Measurements from ENCODE around the gene POLE3. TPM values are rescaled to one million over a fixed set of nuclear protein-coding genes. Genes with fewer than 3 reads are reported as not detected.

Gene POLE3
- total RNA-seq, 2 experiments from 2014 or later: 51.7 to 52.2 TPM

DNA sequence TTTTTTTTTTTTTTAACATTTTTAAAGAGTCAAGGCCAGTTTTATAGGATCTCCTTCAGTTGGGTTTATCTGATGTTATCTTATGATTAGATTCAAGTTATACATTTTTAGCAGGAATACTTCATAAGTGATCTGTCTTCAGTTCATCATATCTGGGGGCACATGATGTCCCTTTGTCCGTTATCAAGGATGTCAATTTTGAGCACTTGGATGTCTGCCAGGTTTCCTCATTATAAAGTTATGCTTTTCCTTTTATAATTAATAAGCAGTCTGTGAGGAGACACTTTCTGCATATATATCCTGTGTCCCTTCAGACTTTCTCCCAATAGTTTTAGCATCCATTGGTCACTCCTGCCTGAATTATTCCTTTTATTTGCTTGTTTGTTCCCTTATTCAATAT, 45.5 kb downstream of the POLE3 start:
- no peaks in the 10 kb centered on the region for H3K27me3 Mint-ChIP-seq
- POLR2A ChIA-PET: interaction anchor here (0.6 to 1.5 kb wide), 2 partner anchors 12 to 49 kb away, joined by 3 to 4 read pairs; partner anchors contain the start of gene HDHD3
- H3K27ac Mint-ChIP-seq: no peak overlapping the region
- no peak overlapping the region for H3K4me3 Mint-ChIP-seq
- DNase-seq (no peak), ATAC-seq (ENCODE audit: low read depth) (no peak)
- peaks cover 2% of the 10 kb centered on the region for H3K4me1 Mint-ChIP-seq
- H3K9me3 Mint-ChIP-seq: no peaks in the 10 kb centered on the region
- H3K36me3 Mint-ChIP-seq: peaks cover 6% of the 10 kb centered on the region

DNA sequence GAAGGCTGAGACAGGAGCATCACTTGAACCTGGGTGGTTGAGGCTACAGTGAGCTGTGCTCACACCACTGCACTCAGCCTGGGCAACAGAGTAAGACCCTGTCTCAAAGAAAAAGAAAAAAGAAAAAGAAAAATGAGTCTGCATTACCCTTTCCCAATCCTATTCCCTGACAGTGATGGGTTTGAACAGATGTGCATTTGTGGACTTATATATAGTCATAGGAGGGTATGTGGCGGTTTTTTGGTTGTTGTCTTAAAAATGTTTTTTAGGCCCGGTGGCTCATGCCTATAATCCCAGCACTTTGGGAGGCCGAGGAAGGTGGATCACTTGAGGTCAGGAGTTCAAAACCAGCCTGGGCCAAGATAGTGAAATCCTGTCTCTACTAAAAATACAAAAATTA, 47.1 kb downstream of the POLE3 start:
- POLR2A ChIA-PET: no interaction called here

DNA sequence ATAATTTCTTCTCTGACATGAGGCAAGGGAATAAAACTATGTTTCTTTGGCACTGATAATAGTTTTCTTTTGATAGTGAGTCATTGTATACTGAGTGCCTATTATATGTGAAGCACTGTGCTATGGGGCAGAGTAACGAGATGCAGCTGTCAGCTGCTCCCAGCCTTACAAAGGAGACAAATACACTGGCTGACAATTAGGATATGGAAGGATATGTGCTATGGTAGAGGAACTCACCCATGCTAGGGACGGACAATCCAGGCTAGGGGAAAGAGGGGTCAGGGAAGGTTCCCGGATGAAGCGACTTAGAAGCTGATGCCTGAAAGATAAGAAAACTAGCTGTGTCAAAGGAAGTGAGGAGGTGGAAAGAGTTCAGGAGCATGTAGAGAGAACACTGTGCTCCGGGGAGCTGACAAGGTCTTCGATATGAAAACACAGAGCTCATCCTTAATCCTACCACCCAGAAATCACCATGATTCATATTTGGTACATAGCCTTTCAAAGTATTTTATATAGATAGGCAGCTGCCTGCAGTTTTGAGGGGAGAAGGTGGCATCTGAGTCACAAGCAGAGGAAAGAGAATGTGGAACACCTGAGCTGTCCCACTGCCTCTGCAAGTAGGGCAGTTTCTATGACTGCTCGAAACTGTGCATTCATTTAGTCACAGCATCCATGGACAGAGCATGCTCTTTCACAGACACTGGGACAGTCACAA, 49.0 kb downstream of the POLE3 start:
- ATAC-seq (ENCODE audit: low read depth): no peak

More for the DNA sequence above, 47.1 kb downstream of the POLE3 start:
- Mint-ChIP-seq H3K4me1 (peaks cover 2% of the 10 kb centered on the region), H3K36me3 (peaks cover 10% of the 10 kb centered on the region), H3K9me3 (no peaks in the 10 kb centered on the region), H3K27me3 (no peaks in the 10 kb centered on the region), H3K4me3 (no peak overlapping the region), H3K27ac (no peak overlapping the region)
- no peak for ATAC-seq (ENCODE audit: low read depth)
- DNase-seq: no peak

DNA sequence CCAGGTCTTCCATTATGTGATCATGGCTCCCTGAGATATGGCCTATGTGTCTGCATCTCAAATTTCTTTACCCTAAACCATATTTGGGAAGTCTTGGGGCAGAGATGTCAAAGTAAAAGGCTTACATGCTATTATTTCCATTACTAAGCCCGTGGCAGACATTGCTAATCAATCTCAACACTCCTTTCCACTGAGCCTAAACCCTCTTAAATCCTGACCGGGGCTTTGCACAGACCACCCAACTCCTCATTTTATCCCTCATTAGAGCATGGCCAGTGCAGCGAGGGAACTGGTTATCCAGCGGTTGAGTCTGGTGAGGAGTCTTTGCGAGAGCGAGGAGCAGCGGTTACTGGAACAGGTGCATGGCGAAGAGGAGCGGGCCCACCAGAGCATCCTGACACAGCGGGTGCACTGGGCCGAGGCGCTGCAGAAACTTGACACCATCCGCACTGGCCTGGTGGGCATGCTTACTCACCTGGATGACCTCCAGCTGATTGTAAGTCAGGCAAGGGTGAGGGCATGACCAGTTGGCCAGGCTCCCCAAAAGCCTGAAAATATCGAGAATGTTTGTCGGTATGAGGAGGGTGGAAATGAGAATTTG, 50.1 kb downstream of the POLE3 start:
- Mint-ChIP-seq H3K36me3 (peaks cover 8% of the 10 kb centered on the region), H3K4me3 (no peak overlapping the region), H3K27ac (no peak overlapping the region), H3K4me1 (peaks cover under 1% of the 10 kb centered on the region), H3K27me3 (no peaks in the 10 kb centered on the region), H3K9me3 (no peaks in the 10 kb centered on the region)
- ATAC-seq (ENCODE audit: low read depth): no peak
- POLR2A ChIA-PET: no interaction called here
- DNase-seq: no peak

More for the DNA sequence above, 49.0 kb downstream of the POLE3 start:
- POLR2A ChIA-PET: interaction anchor here (0.7 kb wide), 1 partner anchor 12 kb away, joined by 3 read pairs; no protein-coding TSS in a partner anchor
- Mint-ChIP-seq H3K9me3 (no peaks in the 10 kb centered on the region), H3K4me1 (peaks cover 2% of the 10 kb centered on the region), H3K27me3 (no peaks in the 10 kb centered on the region), H3K36me3 (peaks cover 8% of the 10 kb centered on the region), H3K27ac (no peak overlapping the region), H3K4me3 (no peak overlapping the region)
- DNase-seq: no peak

DNA sequence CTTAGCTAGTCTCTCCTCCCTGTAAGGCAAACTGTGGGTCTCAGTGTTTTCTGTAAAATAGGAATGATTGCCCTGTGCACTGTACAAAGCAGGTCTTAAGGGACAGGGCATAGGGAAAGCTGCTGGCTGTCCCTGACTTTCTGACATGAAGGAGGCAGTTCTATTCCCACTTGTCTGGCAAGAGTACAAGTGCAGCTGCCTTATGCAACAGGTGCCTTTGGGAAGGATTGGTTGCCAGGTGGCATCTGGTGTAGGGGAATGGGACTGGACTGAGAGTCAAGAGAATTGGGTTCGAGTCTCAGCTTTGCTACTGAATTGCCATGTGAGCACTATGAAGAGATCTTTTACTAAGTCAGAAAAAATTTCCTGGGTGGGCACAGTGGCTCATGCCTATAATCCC, 51.1 kb downstream of the POLE3 start:
- POLR2A ChIA-PET: interaction anchor here (0.5 kb wide), 1 partner anchor 13 kb away, joined by 4 read pairs; no protein-coding TSS in a partner anchor
- Mint-ChIP-seq H3K27me3 (no peaks in the 10 kb centered on the region), H3K36me3 (peaks cover 8% of the 10 kb centered on the region), H3K4me3 (no peak overlapping the region), H3K9me3 (no peaks in the 10 kb centered on the region), H3K27ac (no peak overlapping the region), H3K4me1 (no peaks in the 10 kb centered on the region)
- no peak for DNase-seq
- ATAC-seq (ENCODE audit: low read depth): no peak

Other genes with a start within 250 kb of the POLE3 start
- gene FKBP15, start 189.4 kb downstream of the POLE3 start, total RNA-seq: 10 to 100 TPM; 37.4 to 40.7 TPM
- gene SLC31A1, start 189.1 kb downstream of the POLE3 start, total RNA-seq: 1 to 10 TPM; 8.8 to 9.3 TPM
- 10 to 100 TPM; 27.5 to 28.9 TPM for gene CDC26, start 135.1 kb downstream of the POLE3 start, total RNA-seq
- 10 to 100 TPM; 31.1 to 31.8 TPM for gene PRPF4, start 135.0 kb downstream of the POLE3 start, total RNA-seq
- gene RNF183, start 107.3 kb downstream of the POLE3 start, total RNA-seq: under 1 TPM; 0.14 to 0.37 TPM
- gene WDR31, start 70.4 kb downstream of the POLE3 start, total RNA-seq: under 1 TPM; 0.99 to 1.00 TPM
- gene BSPRY, start 61.1 kb downstream of the POLE3 start, total RNA-seq: 10 to 100 TPM in 1 of 2 experiments, 1 to 10 TPM in 1; 9.6 to 10.6 TPM
- 10 to 100 TPM; 20.0 to 21.3 TPM for gene HDHD3, start 33.7 kb downstream of the POLE3 start, total RNA-seq
- gene ALAD, start 9.4 kb downstream of the POLE3 start, total RNA-seq: 10 to 100 TPM; 33.9 to 40.4 TPM
- gene C9orf43, start 72 bp upstream of the POLE3 start, total RNA-seq: under 1 TPM; 0.36 to 0.54 TPM
- gene RGS3, start 53.1 kb upstream of the POLE3 start, total RNA-seq: 10 to 100 TPM; 63.2 to 65.5 TPM